C4-2B (cell line): ENCODE measurements around the gene NUBPL.

Experiments
- CTCF ChIP-seq: fragments of 450-650 bp; conservative IDR thresholded peaks from 2 replicates; pipeline ENCODE4 v1.5.1; 2017; ENCODE audit warnings: mild to moderate bottlenecking
- ZFX ChIP-seq: fragments of 450-650 bp; IDR thresholded peaks from 2 replicates; pipeline ENCODE4 v1.6.1; 2017

- no peak for TF ChIP-seq CTCF
- TF ChIP-seq ZFX = no peak
Measured at GRCh38 chr14:31550589-31550988, 10.6 kb upstream of the NUBPL start.
